ENCODE data around the gene SPATA13. TPM values are rescaled to one million over a fixed set of nuclear protein-coding genes. Genes with fewer than 3 reads are reported as not detected.
A peak's percentile ranks its signal among the peaks of the same experiment; 100 is the strongest.
"Not testable (repeated sequence)": the region's sequence is repeated elsewhere in the genome, so short reads cannot be mapped to it uniquely, and the experiment has no call there.

Gene SPATA13
- total RNA-seq (10 to 100 TPM; 30.8 to 32.7 TPM), polyA plus RNA-seq (ENCODE audit: insufficient read length in 2 of 2) (10 to 100 TPM; 29.7 to 41.3 TPM)
- long read RNA-seq, donor 1, full-length matches to known transcripts: 4 of 13 reads
- long read RNA-seq, donor 1, partial matches to known transcripts: 9 of 13 reads
- long read RNA-seq, donor 1, other reads (novel, unspliced or antisense): 0 of 13 reads
- long read RNA-seq, donor 2, full-length matches to known transcripts: 3 of 3 reads
- long read RNA-seq, donor 2, partial matches to known transcripts: 0 of 3 reads
- long read RNA-seq, donor 2, other reads (novel, unspliced or antisense): 0 of 3 reads
- long read RNA-seq, donor 3, transcript SPATA13-209 (2 exons, 2,191 nt): major isoform, 5 of 6 reads
- long read RNA-seq, donor 3, partial matches to known transcripts: 0 of 6 reads
- long read RNA-seq, donor 3, other reads (novel, unspliced or antisense): 0 of 6 reads
- long read RNA-seq, donor 4, partial matches to known transcripts: 0 of 1 reads
- long read RNA-seq, donor 4, other reads (novel, unspliced or antisense): 0 of 1 reads

DNA sequence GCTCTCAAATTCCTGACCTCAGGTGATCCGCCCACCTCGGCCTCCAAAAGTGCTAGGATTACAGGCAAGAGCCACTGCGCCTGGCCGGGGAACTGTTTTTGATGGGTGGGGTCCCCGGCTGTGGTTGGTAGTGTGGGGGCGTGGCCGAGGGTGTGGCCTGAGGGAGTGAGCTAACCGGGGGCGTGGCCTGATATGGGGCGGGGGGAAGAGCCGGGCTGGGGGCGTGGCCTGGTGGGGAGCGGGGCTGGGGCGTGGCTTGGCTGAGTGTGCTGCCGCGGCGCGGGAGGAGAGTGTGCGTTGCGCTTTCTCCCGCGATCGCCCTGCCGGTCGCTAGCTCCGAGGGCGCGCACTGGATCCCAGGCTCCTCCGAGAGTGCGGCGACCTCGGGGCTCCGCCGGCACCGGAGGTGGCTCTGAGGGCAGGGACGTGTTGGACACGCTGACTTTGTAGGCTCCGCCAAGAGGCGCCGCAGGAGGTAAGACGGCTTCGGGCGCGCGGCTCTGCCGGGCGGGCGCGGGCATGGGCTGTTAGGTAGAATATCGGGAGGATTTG is at the start of gene SPATA13:
SPATA13 (plus strand) TSS at position 263 of the 552 bp plus-strand sequence. CDS start 62,210 bp downstream, outside the sequence.
- peak; percentile 78 to 98 (median 88) for DNase-seq (ENCODE audit: low read depth in 4 of 6, low spot score in 6 of 6)
- Histone ChIP-seq H3K4me1 (ENCODE audit: control insufficient read depth, insufficient read depth, low read length) (peaks cover 48% of the 10 kb centered on the region), H3K4me3 (ENCODE audit: low read depth, low read length) (peak within 1 kb of the TSS; percentile 92), H3K27me3 (ENCODE audit: control insufficient read depth, insufficient read depth, low read length) (no peaks in the 10 kb centered on the region), H3K9me3 (ENCODE audit: control insufficient read depth, insufficient read depth, low read length) (no peaks in the 10 kb centered on the region), H3K36me3 (ENCODE audit: control insufficient read depth, insufficient read depth, low read length) (peaks cover 8% of the 10 kb centered on the region), H3K27ac (ENCODE audit: low read depth, low read length) (peak within 1 kb of the TSS; percentile 75)
- under 1% methylated on average over 49 of the region's 50 CpGs for WGBS (ENCODE audit: insufficient coverage)

- WGBS (ENCODE audit: insufficient coverage): 85% methylated on average over 4 of the region's 5 CpGs
- Histone ChIP-seq H3K27me3 (ENCODE audit: control insufficient read depth, insufficient read depth, low read length) (no peaks in the 10 kb centered on the region), H3K4me1 (ENCODE audit: control insufficient read depth, insufficient read depth, low read length) (peaks cover 12% of the 10 kb centered on the region), H3K27ac (ENCODE audit: low read depth, low read length) (no peak overlapping the region), H3K9me3 (ENCODE audit: control insufficient read depth, insufficient read depth, low read length) (no peaks in the 10 kb centered on the region), H3K36me3 (ENCODE audit: control insufficient read depth, insufficient read depth, low read length) (no peaks in the 10 kb centered on the region), H3K4me3 (ENCODE audit: low read depth, low read length) (no peak overlapping the region)
- no peak for DNase-seq (ENCODE audit: low read depth in 4 of 6, low spot score in 6 of 6)
Measured at GRCh38 chr13:24112791-24113190, 47.7 kb upstream of the SPATA13 start.

DNA sequence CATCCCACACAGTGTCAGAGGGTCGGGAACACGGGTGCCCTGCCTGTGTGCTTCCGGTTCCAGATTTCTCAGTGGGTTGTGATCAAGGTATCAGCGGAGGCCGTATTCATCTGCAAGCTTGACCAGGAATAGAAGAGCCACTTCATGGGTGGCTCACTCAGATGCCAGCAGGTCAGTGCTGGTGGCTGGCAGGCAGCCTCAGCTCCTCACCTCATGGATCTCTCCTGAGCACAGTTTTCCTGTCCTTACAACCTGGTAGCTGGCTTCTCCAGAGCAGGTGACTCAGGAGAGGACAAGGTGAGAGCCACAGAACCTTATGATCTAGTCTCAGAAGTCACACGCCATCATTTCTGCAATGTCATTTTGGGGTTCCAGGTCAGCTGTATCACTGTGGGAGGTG is 44.8 kb upstream of the SPATA13 start:
- H3K27ac ChIP-seq (ENCODE audit: low read depth, low read length): no peak overlapping the region
- no peak overlapping the region for H3K4me3 ChIP-seq (ENCODE audit: low read depth, low read length)
- 96% methylated on average over 6 of the region's 6 CpGs for WGBS (ENCODE audit: insufficient coverage)
- H3K36me3 ChIP-seq (ENCODE audit: control insufficient read depth, insufficient read depth, low read length): no peaks in the 10 kb centered on the region
- DNase-seq (ENCODE audit: low read depth in 4 of 6, low spot score in 6 of 6): no peak
- no peaks in the 10 kb centered on the region for H3K27me3 ChIP-seq (ENCODE audit: control insufficient read depth, insufficient read depth, low read length)
- no peaks in the 10 kb centered on the region for H3K9me3 ChIP-seq (ENCODE audit: control insufficient read depth, insufficient read depth, low read length)
- H3K4me1 ChIP-seq (ENCODE audit: control insufficient read depth, insufficient read depth, low read length): peaks cover 10% of the 10 kb centered on the region

- H3K4me1 ChIP-seq (ENCODE audit: control insufficient read depth, insufficient read depth, low read length): peaks cover 10% of the 10 kb centered on the region
- no peaks in the 10 kb centered on the region for H3K27me3 ChIP-seq (ENCODE audit: control insufficient read depth, insufficient read depth, low read length)
- no peaks in the 10 kb centered on the region for H3K9me3 ChIP-seq (ENCODE audit: control insufficient read depth, insufficient read depth, low read length)
- H3K4me3 ChIP-seq (ENCODE audit: low read depth, low read length): no peak overlapping the region
- WGBS (ENCODE audit: insufficient coverage): 91% methylated on average over 5 of the region's 6 CpGs
- H3K36me3 ChIP-seq (ENCODE audit: control insufficient read depth, insufficient read depth, low read length): no peaks in the 10 kb centered on the region
- H3K27ac ChIP-seq (ENCODE audit: low read depth, low read length): no peak overlapping the region
- DNase-seq (ENCODE audit: low read depth in 4 of 6, low spot score in 6 of 6): no peak
Measured at GRCh38 chr13:24116131-24116530, 44.4 kb upstream of the SPATA13 start.

GRCh38 chr13:24118576-24118975 is 41.9 kb upstream of the SPATA13 start:
- H3K27ac ChIP-seq (ENCODE audit: low read depth, low read length): no peak overlapping the region
- DNase-seq (ENCODE audit: low read depth in 4 of 6, low spot score in 6 of 6): no peak
- no peak overlapping the region for H3K4me3 ChIP-seq (ENCODE audit: low read depth, low read length)
- 100% methylated on average over 1 of the region's 5 CpGs for WGBS (ENCODE audit: insufficient coverage)
- H3K4me1 ChIP-seq (ENCODE audit: control insufficient read depth, insufficient read depth, low read length): peaks cover 10% of the 10 kb centered on the region
- H3K27me3 ChIP-seq (ENCODE audit: control insufficient read depth, insufficient read depth, low read length): no peaks in the 10 kb centered on the region
- no peaks in the 10 kb centered on the region for H3K9me3 ChIP-seq (ENCODE audit: control insufficient read depth, insufficient read depth, low read length)
- no peaks in the 10 kb centered on the region for H3K36me3 ChIP-seq (ENCODE audit: control insufficient read depth, insufficient read depth, low read length)

- peak in 3 of 6 donors; percentile 40 to 61 (median 45) for DNase-seq (ENCODE audit: low read depth in 4 of 6, low spot score in 6 of 6)
- Histone ChIP-seq H3K4me1 (ENCODE audit: control insufficient read depth, insufficient read depth, low read length) (peaks cover 10% of the 10 kb centered on the region), H3K9me3 (ENCODE audit: control insufficient read depth, insufficient read depth, low read length) (no peaks in the 10 kb centered on the region), H3K27me3 (ENCODE audit: control insufficient read depth, insufficient read depth, low read length) (no peaks in the 10 kb centered on the region), H3K4me3 (ENCODE audit: low read depth, low read length) (no peak overlapping the region), H3K36me3 (ENCODE audit: control insufficient read depth, insufficient read depth, low read length) (no peaks in the 10 kb centered on the region), H3K27ac (ENCODE audit: low read depth, low read length) (peak overlapping the region; percentile 5)
- WGBS (ENCODE audit: insufficient coverage): 26% methylated on average over 7 of the region's 11 CpGs
Measured at GRCh38 chr13:24119626-24120508, 40.7 kb upstream of the SPATA13 start.

DNA sequence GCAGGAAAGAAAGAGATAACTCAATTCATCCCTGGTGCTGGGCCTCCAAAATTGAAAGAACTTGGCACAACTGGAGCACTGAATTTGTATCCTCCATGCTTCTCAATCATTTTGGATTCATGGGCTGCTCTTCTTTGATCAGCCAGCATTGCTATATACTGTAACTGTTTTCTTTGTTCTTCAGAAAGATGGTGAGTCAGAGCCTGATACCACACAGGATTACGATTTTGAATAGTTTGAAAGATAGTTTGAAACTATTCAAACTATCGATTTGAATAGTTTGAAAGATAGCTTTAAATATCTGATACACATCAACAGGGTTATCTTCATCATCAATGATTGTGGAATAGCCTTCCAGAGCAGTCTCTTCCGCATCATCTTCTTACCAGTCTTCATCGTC is 38.5 kb upstream of the SPATA13 start:
- not testable (repeated sequence) for H3K9me3 ChIP-seq (ENCODE audit: control insufficient read depth, insufficient read depth, low read length); H3K27me3 ChIP-seq (ENCODE audit: control insufficient read depth, insufficient read depth, low read length); DNase-seq (ENCODE audit: low read depth in 4 of 6, low spot score in 6 of 6); H3K27ac ChIP-seq (ENCODE audit: low read depth, low read length); H3K4me3 ChIP-seq (ENCODE audit: low read depth, low read length); H3K36me3 ChIP-seq (ENCODE audit: control insufficient read depth, insufficient read depth, low read length)
- WGBS (ENCODE audit: insufficient coverage): 95% methylated on average over 2 of the region's 4 CpGs
- H3K4me1 ChIP-seq (ENCODE audit: control insufficient read depth, insufficient read depth, low read length): peaks cover 10% of the 10 kb centered on the region

DNA sequence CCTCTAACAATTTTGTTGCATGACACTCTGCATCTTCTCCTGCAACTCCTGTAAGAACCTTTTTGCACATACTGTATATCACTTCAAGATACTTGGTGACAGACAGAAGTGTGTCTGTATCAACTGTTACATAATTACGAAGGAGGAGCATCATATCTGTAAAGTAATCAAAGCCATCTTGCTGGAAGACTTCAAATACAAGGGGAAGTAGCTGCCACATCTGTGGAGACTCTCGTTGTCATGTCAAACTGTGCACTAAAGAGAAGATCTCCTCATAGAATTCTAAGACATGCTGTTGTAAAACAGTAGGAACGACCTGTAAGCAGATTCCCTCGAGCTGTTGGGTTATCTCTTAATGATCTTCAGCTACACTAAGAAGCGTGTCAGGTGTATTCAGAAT is 38.0 kb upstream of the SPATA13 start:
- Histone ChIP-seq H3K9me3 (ENCODE audit: control insufficient read depth, insufficient read depth, low read length) (no peaks in the 10 kb centered on the region), H3K4me1 (ENCODE audit: control insufficient read depth, insufficient read depth, low read length) (peaks cover 10% of the 10 kb centered on the region), H3K36me3 (ENCODE audit: control insufficient read depth, insufficient read depth, low read length) (no peaks in the 10 kb centered on the region), H3K27me3 (ENCODE audit: control insufficient read depth, insufficient read depth, low read length) (no peaks in the 10 kb centered on the region), H3K4me3 (ENCODE audit: low read depth, low read length) (no peak overlapping the region), H3K27ac (ENCODE audit: low read depth, low read length) (no peak overlapping the region)
- DNase-seq (ENCODE audit: low read depth in 4 of 6, low spot score in 6 of 6): no peak
- 91% methylated on average over 3 of the region's 5 CpGs for WGBS (ENCODE audit: insufficient coverage)

DNA sequence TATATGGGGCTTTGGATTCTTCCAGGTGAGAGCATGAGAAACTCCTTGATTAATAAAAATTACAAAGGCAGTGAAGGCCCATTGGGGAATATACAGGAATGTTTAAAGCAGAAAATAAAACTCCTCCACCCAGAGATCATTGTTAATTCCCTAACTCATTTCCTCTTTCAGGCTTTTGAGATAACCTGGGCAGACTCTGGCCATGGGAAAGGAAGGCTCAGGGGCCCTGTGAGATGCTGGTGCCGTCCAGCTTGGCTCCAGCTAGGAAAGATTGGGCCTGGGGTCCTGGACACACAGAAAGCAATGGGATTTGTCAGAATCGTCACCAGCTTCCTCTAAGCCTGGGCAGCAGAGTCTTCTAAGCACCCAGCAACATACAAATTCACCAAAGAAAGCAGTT is 36.8 kb upstream of the SPATA13 start:
- Histone ChIP-seq H3K4me1 (ENCODE audit: control insufficient read depth, insufficient read depth, low read length) (peaks cover 10% of the 10 kb centered on the region), H3K9me3 (ENCODE audit: control insufficient read depth, insufficient read depth, low read length) (no peaks in the 10 kb centered on the region)
- 86% methylated on average over 1 of the region's 2 CpGs for WGBS (ENCODE audit: insufficient coverage)

More for the DNA sequence above, 36.8 kb upstream of the SPATA13 start:
- no peak overlapping the region for H3K27ac ChIP-seq (ENCODE audit: low read depth, low read length)
- no peak overlapping the region for H3K4me3 ChIP-seq (ENCODE audit: low read depth, low read length)
- no peak for DNase-seq (ENCODE audit: low read depth in 4 of 6, low spot score in 6 of 6)
- no peaks in the 10 kb centered on the region for H3K27me3 ChIP-seq (ENCODE audit: control insufficient read depth, insufficient read depth, low read length)
- H3K36me3 ChIP-seq (ENCODE audit: control insufficient read depth, insufficient read depth, low read length): no peaks in the 10 kb centered on the region

Measured in spinal cord (tissue), 10 donors.